ENCODE data around the gene ZNF407. TPM values are rescaled to one million over a fixed set of nuclear protein-coding genes. Genes with fewer than 3 reads are reported as not detected.
A peak's percentile ranks its signal among the peaks of the same experiment; 100 is the strongest.

The ZNF407 gene
- total and polyA plus RNA-seq, 11 donors, result 3.8 to 14.7 (median 11.5) TPM

DNA sequence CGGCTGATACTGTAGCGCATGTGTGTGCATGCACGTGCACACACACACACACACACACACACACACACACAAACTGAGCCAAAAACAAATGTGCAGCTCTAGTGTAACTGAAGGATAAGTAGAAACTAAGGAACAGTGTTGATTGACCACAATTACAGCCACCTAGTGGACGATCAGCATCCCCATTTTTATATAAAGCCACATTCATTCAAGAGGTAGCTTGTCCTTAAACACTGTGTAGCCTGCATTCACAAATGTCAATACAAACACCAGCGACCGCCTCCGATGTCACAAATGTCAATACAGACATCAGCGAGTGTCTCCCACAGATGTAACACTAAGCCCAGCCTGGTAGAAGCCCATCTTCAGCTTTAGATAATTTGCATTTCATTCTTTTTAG lies 443.9 kb downstream of the ZNF407 start:
- H3K27ac ChIP-seq, result no peak overlapping the region
- ATAC-seq, result no peak
- intact Hi-C loops (cut with DNase I), result loop anchor here in 1 of 10 donors (10.0 kb wide), 1 partner anchor 173 kb away; the partner anchor contains the start of gene TSHZ1
- no peak overlapping the region for H3K4me3 ChIP-seq
- no peaks in the 10 kb centered on the region for H3K36me3 ChIP-seq
- no peaks in the 10 kb centered on the region for H3K9me3 ChIP-seq
- no peak for TF ChIP-seq POLR2A (IDR thresholded peaks at IDR 0.05)
- TF ChIP-seq, protein P1, sequence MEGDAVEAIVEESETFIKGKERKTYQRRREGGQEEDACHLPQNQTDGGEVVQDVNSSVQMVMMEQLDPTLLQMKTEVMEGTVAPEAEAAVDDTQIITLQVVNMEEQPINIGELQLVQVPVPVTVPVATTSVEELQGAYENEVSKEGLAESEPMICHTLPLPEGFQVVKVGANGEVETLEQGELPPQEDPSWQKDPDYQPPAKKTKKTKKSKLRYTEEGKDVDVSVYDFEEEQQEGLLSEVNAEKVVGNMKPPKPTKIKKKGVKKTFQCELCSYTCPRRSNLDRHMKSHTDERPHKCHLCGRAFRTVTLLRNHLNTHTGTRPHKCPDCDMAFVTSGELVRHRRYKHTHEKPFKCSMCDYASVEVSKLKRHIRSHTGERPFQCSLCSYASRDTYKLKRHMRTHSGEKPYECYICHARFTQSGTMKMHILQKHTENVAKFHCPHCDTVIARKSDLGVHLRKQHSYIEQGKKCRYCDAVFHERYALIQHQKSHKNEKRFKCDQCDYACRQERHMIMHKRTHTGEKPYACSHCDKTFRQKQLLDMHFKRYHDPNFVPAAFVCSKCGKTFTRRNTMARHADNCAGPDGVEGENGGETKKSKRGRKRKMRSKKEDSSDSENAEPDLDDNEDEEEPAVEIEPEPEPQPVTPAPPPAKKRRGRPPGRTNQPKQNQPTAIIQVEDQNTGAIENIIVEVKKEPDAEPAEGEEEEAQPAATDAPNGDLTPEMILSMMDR (IDR thresholded peaks at IDR 0.05), result peak in 9 of 12 donors; percentile 7 to 33 (median 22)
- WGBS, 4 donors, result 86 to 87% (median 87%) methylated on average over 8 of the region's 8 CpGs
- no peak for DNase-seq
- H3K27me3 ChIP-seq, result no peaks in the 10 kb centered on the region
- peaks cover 0 to 10% (median 0%) of the 10 kb centered on the region in 12 donors for H3K4me1 ChIP-seq

DNA sequence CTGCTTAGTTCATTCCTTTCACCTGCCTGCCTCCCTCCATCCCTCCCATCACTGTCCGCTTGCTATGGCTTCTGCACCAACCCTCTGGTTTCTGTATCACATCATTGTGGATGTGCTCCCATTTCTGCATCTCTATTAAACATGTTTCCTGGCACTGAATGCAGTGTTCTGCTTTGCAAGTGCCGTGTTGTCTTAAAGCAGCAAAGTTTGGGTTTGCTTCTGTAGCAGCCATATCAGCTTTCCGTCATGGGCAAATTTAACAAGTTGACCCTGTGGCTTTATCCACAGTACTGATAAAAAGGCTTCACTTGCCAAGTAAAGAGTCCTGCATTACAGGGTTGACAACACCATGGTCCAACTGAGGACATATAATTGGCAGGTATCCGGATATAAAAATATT lies 445.8 kb downstream of the ZNF407 start:
- Histone ChIP-seq H3K4me3 (no peak overlapping the region), H3K27ac (peak overlapping the region in 4 of 12 donors; percentile 14 to 58 (median 33)), H3K27me3 (no peaks in the 10 kb centered on the region), H3K4me1 (peaks cover 0 to 26% (median 6%) of the 10 kb centered on the region in 12 donors), H3K36me3 (no peaks in the 10 kb centered on the region), H3K9me3 (no peaks in the 10 kb centered on the region)
- DNase-seq (no peak), ATAC-seq (peak; percentile 25 to 68 (median 49))
- TF ChIP-seq, protein P1 (IDR thresholded peaks at IDR 0.05), result no peak
- no peak for TF ChIP-seq POLR2A (IDR thresholded peaks at IDR 0.05)
- intact Hi-C loops (cut with DNase I), result loop anchor here in 1 of 10 donors (10.0 kb wide), 1 partner anchor 171 kb away; the partner anchor contains the start of gene TSHZ1
- whole genome bisulfite sequencing, 4 donors, result 54 to 65% (median 57%) methylated on average over 4 of the region's 4 CpGs

DNA sequence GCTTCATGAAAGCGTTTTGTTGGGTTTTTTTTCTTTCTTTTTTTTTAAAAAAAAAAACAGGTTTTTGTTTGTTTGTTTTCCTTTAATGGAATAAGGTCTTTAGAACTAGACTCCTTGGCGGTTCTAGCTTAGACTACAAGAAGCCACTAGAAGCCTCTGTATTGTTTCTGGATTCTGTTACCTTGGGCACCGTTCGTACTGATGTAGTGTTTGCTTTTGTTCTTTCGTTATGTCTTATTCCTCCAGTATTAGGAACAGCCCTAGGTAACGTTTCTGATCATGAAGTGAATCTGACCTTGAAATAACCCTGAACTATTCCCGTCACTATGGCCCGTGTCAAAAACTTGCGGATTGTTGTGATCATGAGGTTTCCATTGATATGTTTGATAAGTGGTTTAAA lies 446.6 kb downstream of the ZNF407 start:
- Histone ChIP-seq H3K4me1 (peaks cover 0 to 32% (median 7%) of the 10 kb centered on the region in 12 donors), H3K27me3 (no peaks in the 10 kb centered on the region), H3K36me3 (no peaks in the 10 kb centered on the region), H3K9me3 (no peaks in the 10 kb centered on the region), H3K27ac (peak overlapping the region in 1 of 12 donors; percentile 58), H3K4me3 (no peak overlapping the region)
- 84 to 88% (median 85%) methylated on average over 9 of the region's 9 CpGs for WGBS, 4 donors
- TF ChIP-seq, protein P1 (IDR thresholded peaks at IDR 0.05), result no peak
- no peak for TF ChIP-seq POLR2A (IDR thresholded peaks at IDR 0.05)
- DNase-seq, result no peak
- ATAC-seq, result no peak
- intact Hi-C loops (cut with DNase I), result loop anchor here in 1 of 10 donors (10.0 kb wide), 1 partner anchor 171 kb away; the partner anchor contains the start of gene TSHZ1

DNA sequence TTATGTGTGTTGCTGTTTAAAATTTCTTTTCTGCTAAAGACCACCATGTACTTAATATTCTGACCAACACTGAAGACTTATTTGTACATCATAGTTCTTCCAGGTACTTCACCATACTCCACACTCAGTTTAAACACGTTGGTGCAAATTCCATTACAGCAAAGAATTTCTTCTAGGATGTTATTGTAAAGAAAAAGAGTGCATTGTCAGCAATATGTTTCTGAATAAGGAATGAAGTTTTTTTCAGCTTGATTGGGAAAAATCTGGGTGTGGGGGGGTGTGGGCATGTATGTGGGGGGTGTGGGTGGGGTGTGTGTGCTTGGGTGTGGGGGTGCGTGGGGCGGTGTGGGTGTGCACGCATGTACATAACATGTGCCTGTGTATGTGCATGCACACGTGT lies 447.1 kb downstream of the ZNF407 start:
- intact Hi-C loops (cut with DNase I), result loop anchor here in 1 of 10 donors (10.0 kb wide), 1 partner anchor 170 kb away; the partner anchor contains the start of gene TSHZ1
- Histone ChIP-seq H3K27ac (peak overlapping the region in 1 of 12 donors; percentile 58), H3K4me3 (no peak overlapping the region), H3K4me1 (peaks cover 0 to 32% (median 7%) of the 10 kb centered on the region in 12 donors), H3K27me3 (no peaks in the 10 kb centered on the region), H3K36me3 (no peaks in the 10 kb centered on the region), H3K9me3 (no peaks in the 10 kb centered on the region)
- TF ChIP-seq POLR2A (IDR thresholded peaks at IDR 0.05), result no peak
- TF ChIP-seq, protein P1 (IDR thresholded peaks at IDR 0.05), result no peak
- DNase-seq, result no peak
- 89 to 93% (median 92%) methylated on average over 5 of the region's 5 CpGs for WGBS, 4 donors
- ATAC-seq, result no peak

Measured in heart left ventricle (tissue), 16 donors.